ENCODE measurements around the gene RNF222.

RNF222 gene, protein sequence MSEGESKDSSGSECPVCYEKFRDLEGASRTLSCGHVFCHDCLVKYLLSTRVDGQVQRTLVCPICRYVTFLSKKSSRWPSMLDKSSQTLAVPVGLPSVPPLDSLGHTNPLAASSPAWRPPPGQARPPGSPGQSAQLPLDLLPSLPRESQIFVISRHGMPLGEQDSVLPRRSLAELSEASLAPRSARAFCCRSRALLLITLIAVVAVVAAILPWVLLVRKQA

DNA sequence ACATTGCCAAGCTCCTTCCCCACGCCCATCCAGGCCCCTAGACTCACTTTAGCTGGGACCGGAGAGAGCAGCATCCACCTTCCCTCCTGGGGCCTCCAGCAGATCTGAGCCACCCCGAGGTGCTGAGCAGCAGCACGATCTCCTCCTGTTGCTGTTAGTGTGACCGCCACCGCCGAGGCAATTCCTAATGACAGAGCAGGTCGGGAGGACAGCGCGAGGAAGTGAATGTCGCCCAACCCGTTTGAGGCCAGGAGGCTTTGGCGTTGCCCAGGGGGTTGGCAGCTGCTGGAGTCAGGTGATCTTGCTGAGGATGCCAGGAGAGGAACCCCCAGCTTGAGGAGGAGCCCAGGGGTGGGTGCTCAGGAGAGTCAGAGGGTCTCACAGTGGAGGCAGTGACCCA is at the start of gene RNF222:
TSS of gene RNF222 (minus strand) at position 192 of the 400 bp plus-strand sequence. CDS start 4,366 bp downstream, outside the sequence.
- no peak within 1 kb of the TSS for H3K4me3 ChIP-seq (ENCODE audit: low read depth, low read length)
- DNase-seq (ENCODE audit: low read depth): no peak
- TF ChIP-seq POLR2A (IDR thresholded peaks at IDR 0.05; ENCODE audit: extremely low read depth, insufficient read length) (no peak), MYC (IDR thresholded peaks at IDR 0.05; ENCODE audit: low read depth, low read length) (no peak)
- TF ChIP-seq, protein P1, sequence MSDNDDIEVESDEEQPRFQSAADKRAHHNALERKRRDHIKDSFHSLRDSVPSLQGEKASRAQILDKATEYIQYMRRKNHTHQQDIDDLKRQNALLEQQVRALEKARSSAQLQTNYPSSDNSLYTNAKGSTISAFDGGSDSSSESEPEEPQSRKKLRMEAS (IDR thresholded peaks at IDR 0.05; ENCODE audit: low read depth, low read length): no peak
- TF ChIP-seq, protein P2, sequence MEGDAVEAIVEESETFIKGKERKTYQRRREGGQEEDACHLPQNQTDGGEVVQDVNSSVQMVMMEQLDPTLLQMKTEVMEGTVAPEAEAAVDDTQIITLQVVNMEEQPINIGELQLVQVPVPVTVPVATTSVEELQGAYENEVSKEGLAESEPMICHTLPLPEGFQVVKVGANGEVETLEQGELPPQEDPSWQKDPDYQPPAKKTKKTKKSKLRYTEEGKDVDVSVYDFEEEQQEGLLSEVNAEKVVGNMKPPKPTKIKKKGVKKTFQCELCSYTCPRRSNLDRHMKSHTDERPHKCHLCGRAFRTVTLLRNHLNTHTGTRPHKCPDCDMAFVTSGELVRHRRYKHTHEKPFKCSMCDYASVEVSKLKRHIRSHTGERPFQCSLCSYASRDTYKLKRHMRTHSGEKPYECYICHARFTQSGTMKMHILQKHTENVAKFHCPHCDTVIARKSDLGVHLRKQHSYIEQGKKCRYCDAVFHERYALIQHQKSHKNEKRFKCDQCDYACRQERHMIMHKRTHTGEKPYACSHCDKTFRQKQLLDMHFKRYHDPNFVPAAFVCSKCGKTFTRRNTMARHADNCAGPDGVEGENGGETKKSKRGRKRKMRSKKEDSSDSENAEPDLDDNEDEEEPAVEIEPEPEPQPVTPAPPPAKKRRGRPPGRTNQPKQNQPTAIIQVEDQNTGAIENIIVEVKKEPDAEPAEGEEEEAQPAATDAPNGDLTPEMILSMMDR (IDR thresholded peaks at IDR 0.05; ENCODE audit: low read depth, low read length): no peak

- DNase-seq (ENCODE audit: low read depth): no peak
- TF ChIP-seq, protein P1 (IDR thresholded peaks at IDR 0.05; ENCODE audit: low read depth, low read length): no peak
- no peak for TF ChIP-seq POLR2A (IDR thresholded peaks at IDR 0.05; ENCODE audit: extremely low read depth, insufficient read length)
- TF ChIP-seq, protein P2 (IDR thresholded peaks at IDR 0.05; ENCODE audit: low read depth, low read length): no peak
- TF ChIP-seq MYC (IDR thresholded peaks at IDR 0.05; ENCODE audit: low read depth, low read length): no peak
- no peak overlapping the region for H3K4me3 ChIP-seq (ENCODE audit: low read depth, low read length)
Measured at GRCh38 chr17:8445536-8445935, 47.9 kb upstream of the RNF222 start.

GRCh38 chr17:8444494-8444893 is 46.9 kb upstream of the RNF222 start:
- H3K4me3 ChIP-seq (ENCODE audit: low read depth, low read length): no peak overlapping the region
- no peak for DNase-seq (ENCODE audit: low read depth)
- TF ChIP-seq, protein P2 (IDR thresholded peaks at IDR 0.05; ENCODE audit: low read depth, low read length): no peak
- no peak for TF ChIP-seq POLR2A (IDR thresholded peaks at IDR 0.05; ENCODE audit: extremely low read depth, insufficient read length)
- TF ChIP-seq MYC (IDR thresholded peaks at IDR 0.05; ENCODE audit: low read depth, low read length): no peak
- TF ChIP-seq, protein P1 (IDR thresholded peaks at IDR 0.05; ENCODE audit: low read depth, low read length): no peak

- TF ChIP-seq MYC (IDR thresholded peaks at IDR 0.05; ENCODE audit: low read depth, low read length): no peak
- H3K4me3 ChIP-seq (ENCODE audit: low read depth, low read length): no peak overlapping the region
- DNase-seq (ENCODE audit: low read depth): no peak
Measured at GRCh38 chr17:8443756-8444155, 46.1 kb upstream of the RNF222 start.

- H3K4me3 ChIP-seq (ENCODE audit: low read depth, low read length): no peak overlapping the region
- no peak for DNase-seq (ENCODE audit: low read depth)
- no peak for TF ChIP-seq MYC (IDR thresholded peaks at IDR 0.05; ENCODE audit: low read depth, low read length)
- TF ChIP-seq, protein P1 (IDR thresholded peaks at IDR 0.05; ENCODE audit: low read depth, low read length): no peak
- TF ChIP-seq, protein P2 (IDR thresholded peaks at IDR 0.05; ENCODE audit: low read depth, low read length): no peak
- no peak for TF ChIP-seq POLR2A (IDR thresholded peaks at IDR 0.05; ENCODE audit: extremely low read depth, insufficient read length)
Measured at GRCh38 chr17:8442310-8442709, 44.7 kb upstream of the RNF222 start.

DNA sequence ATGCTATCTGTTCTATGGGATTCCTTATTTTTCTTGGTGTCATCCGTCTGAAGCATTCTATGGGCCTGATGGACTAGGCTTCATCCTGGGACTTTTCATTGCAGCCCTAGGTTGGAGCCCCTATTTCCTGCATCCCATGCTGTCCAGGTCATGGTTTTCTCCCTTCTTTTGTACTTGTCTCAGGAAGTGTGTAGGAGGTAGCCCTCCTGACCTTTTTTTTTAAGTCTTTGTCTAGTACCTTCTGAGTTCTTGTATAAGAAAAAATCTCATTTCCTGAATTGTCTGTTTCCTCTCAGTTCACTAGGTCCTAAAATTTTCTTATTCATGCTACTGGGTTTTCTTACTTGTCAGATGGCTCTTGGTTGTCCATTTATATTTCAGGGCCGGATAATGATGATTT is 44.1 kb upstream of the RNF222 start:
- no peak for DNase-seq (ENCODE audit: low read depth)
- H3K4me3 ChIP-seq (ENCODE audit: low read depth, low read length): no peak overlapping the region
- TF ChIP-seq, protein P1 (IDR thresholded peaks at IDR 0.05; ENCODE audit: low read depth, low read length): no peak
- no peak for TF ChIP-seq MYC (IDR thresholded peaks at IDR 0.05; ENCODE audit: low read depth, low read length)

GRCh38 chr17:8439681-8440080 is 42.1 kb upstream of the RNF222 start:
- H3K4me3 ChIP-seq (ENCODE audit: low read depth, low read length): no peak overlapping the region
- DNase-seq (ENCODE audit: low read depth): no peak
- TF ChIP-seq, protein P1 (IDR thresholded peaks at IDR 0.05; ENCODE audit: low read depth, low read length): no peak
- TF ChIP-seq MYC (IDR thresholded peaks at IDR 0.05; ENCODE audit: low read depth, low read length): no peak
- TF ChIP-seq, protein P2 (IDR thresholded peaks at IDR 0.05; ENCODE audit: low read depth, low read length): no peak
- TF ChIP-seq POLR2A (IDR thresholded peaks at IDR 0.05; ENCODE audit: extremely low read depth, insufficient read length): no peak

All from NB4 (cell line).